Measurements from ENCODE around the gene TRIOBP. TPM values are rescaled to one million over a fixed set of nuclear protein-coding genes. Genes with fewer than 3 reads are reported as not detected.

Gene TRIOBP
- total RNA-seq, 1 donor from 2014 or later = 49.5 TPM

GRCh38 chr22:37760152-37760551 lies 63.3 kb downstream of the TRIOBP start:
- no peak overlapping the region for H3K27ac Mint-ChIP-seq (ENCODE audit: unreplicated experiment)

GRCh38 chr22:37762389-37762836 lies 65.6 kb downstream of the TRIOBP start:
- no peaks in the 10 kb centered on the region for H3K9me3 Mint-ChIP-seq (ENCODE audit: low read depth)

More at GRCh38 chr22:37760152-37760551, 63.3 kb downstream of the TRIOBP start:
- Mint-ChIP-seq H3K9me3 (ENCODE audit: low read depth) (no peaks in the 10 kb centered on the region), H3K27me3 (ENCODE audit: low read depth) (no peaks in the 10 kb centered on the region), H3K4me3 (ENCODE audit: unreplicated experiment) (no peak overlapping the region), H3K36me3 (ENCODE audit: low read depth) (peaks cover 32% of the 10 kb centered on the region), H3K4me1 (ENCODE audit: low read depth) (no peaks in the 10 kb centered on the region)
- TF ChIP-seq CTCF (IDR thresholded peaks at IDR 0.05) = no peak
- DNase-seq (ENCODE audit: low spot score) = no peak

DNA sequence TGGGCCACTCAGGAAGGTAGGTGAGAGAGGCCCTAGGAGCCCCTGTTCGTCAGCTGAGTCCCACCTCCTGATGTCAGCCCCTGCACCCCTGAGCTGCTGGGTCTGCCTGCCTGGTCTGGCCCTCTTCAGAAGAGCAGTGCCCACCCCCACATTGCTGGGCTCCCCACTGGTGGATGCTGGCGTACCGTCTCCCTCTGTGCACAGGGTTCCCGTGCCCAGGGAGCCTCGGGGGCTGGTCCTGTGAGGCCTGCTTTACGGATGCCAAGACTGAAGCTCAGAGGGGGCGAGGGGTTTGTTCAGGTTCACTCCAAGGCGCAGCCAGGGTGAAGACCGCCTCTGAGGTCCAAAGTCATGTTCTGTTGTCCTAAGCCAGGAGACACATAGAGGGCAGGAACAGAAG lies 66.2 kb downstream of the TRIOBP start:
- no peak for DNase-seq (ENCODE audit: low spot score)
- TF ChIP-seq CTCF (IDR thresholded peaks at IDR 0.05) = no peak
- H3K27ac Mint-ChIP-seq (ENCODE audit: unreplicated experiment) = no peak overlapping the region
- no peaks in the 10 kb centered on the region for H3K4me1 Mint-ChIP-seq (ENCODE audit: low read depth)
- no peak overlapping the region for H3K4me3 Mint-ChIP-seq (ENCODE audit: unreplicated experiment)
- no peaks in the 10 kb centered on the region for H3K27me3 Mint-ChIP-seq (ENCODE audit: low read depth)
- no peaks in the 10 kb centered on the region for H3K9me3 Mint-ChIP-seq (ENCODE audit: low read depth)
- H3K36me3 Mint-ChIP-seq (ENCODE audit: low read depth) = peaks cover 25% of the 10 kb centered on the region

More at GRCh38 chr22:37762389-37762836, 65.6 kb downstream of the TRIOBP start:
- no peak for DNase-seq (ENCODE audit: low spot score)
- Mint-ChIP-seq H3K27ac (ENCODE audit: unreplicated experiment) (no peak overlapping the region), H3K27me3 (ENCODE audit: low read depth) (no peaks in the 10 kb centered on the region), H3K36me3 (ENCODE audit: low read depth) (peaks cover 27% of the 10 kb centered on the region), H3K4me1 (ENCODE audit: low read depth) (no peaks in the 10 kb centered on the region), H3K4me3 (ENCODE audit: unreplicated experiment) (no peak overlapping the region)
- no peak for TF ChIP-seq CTCF (IDR thresholded peaks at IDR 0.05)

DNA sequence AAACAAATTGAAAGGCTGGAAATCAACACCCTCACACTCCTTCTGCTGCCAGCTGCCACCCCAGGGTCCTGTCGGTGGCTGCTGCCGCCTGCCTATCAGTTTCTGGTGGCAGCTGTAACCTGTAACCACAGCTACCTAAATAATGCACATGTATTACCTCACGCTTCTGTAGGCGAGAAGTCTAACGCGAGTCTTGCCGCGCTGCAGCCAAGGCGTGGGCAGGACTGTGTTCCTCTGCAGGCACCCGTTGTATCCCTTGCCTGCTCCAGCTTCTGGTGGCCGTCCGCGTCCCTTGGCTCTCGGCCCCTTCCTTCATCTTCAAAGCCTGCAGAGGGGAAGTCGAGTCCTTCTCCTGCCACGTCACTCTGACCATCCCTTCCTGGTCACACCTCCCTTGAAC lies 66.8 kb downstream of the TRIOBP start:
- Mint-ChIP-seq H3K4me1 (ENCODE audit: low read depth) (no peaks in the 10 kb centered on the region), H3K27ac (ENCODE audit: unreplicated experiment) (no peak overlapping the region), H3K4me3 (ENCODE audit: unreplicated experiment) (no peak overlapping the region), H3K27me3 (ENCODE audit: low read depth) (no peaks in the 10 kb centered on the region), H3K36me3 (ENCODE audit: low read depth) (peaks cover 21% of the 10 kb centered on the region), H3K9me3 (ENCODE audit: low read depth) (no peaks in the 10 kb centered on the region)
- no peak for TF ChIP-seq CTCF (IDR thresholded peaks at IDR 0.05)
- DNase-seq (ENCODE audit: low spot score) = no peak

GRCh38 chr22:37764622-37765021 lies 67.8 kb downstream of the TRIOBP start:
- H3K27ac Mint-ChIP-seq (ENCODE audit: unreplicated experiment) = no peak overlapping the region
- H3K4me3 Mint-ChIP-seq (ENCODE audit: unreplicated experiment) = no peak overlapping the region
- no peaks in the 10 kb centered on the region for H3K9me3 Mint-ChIP-seq (ENCODE audit: low read depth)
- TF ChIP-seq CTCF (IDR thresholded peaks at IDR 0.05) = no peak
- no peaks in the 10 kb centered on the region for H3K27me3 Mint-ChIP-seq (ENCODE audit: low read depth)
- H3K36me3 Mint-ChIP-seq (ENCODE audit: low read depth) = peaks cover 19% of the 10 kb centered on the region
- DNase-seq (ENCODE audit: low spot score) = no peak
- no peaks in the 10 kb centered on the region for H3K4me1 Mint-ChIP-seq (ENCODE audit: low read depth)

Measured in chondrocyte (in vitro differentiated cells).